ENCODE measurements around the gene TRAPPC14. TPM values are rescaled to one million over a fixed set of nuclear protein-coding genes. Genes with fewer than 3 reads are reported as not detected.

The TRAPPC14 gene
- total and polyA plus RNA-seq, 4 donors = 2.8 to 9.7 (median 5.2) TPM

DNA sequence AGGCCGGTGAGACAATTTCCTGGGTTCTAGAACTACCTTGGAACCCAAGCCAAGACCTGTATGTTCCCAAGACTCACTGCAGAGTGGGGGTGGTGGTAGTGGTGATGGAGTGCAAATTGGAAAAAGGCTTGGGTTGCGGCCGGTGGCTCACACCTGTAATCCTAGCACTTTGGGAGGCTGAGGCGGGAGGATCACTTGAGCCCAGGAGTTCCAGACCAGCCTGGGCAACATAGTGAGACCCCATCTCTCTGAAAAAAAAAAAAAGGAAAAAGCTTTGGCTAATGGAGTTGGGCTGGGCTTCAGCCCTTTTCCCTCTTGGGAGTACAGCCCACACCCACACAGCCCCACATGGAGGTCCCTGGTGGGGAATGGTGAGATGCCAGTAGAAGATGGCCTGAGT is 53.0 kb downstream of the TRAPPC14 start:
- TF ChIP-seq FOXA1 (IDR thresholded peaks at IDR 0.05) (no peak), HNF4A (conservative IDR thresholded peaks at IDR 0.05) (no peak), NR2F2 (IDR thresholded peaks at IDR 0.05) (no peak), JUND (IDR thresholded peaks at IDR 0.05) (no peak), HNF4G (IDR thresholded peaks at IDR 0.05) (no peak), RXRA (IDR thresholded peaks at IDR 0.05) (no peak), RAD21 (IDR thresholded peaks at IDR 0.05) (no peak), SP1 (IDR thresholded peaks at IDR 0.05) (no peak), GABPA (IDR thresholded peaks at IDR 0.05 in 1 of 2, conservative IDR thresholded peaks at IDR 0.05 in 1 of 2) (no peak), TAF1 (conservative IDR thresholded peaks at IDR 0.05) (no peak)
- TF ChIP-seq, protein P1, sequence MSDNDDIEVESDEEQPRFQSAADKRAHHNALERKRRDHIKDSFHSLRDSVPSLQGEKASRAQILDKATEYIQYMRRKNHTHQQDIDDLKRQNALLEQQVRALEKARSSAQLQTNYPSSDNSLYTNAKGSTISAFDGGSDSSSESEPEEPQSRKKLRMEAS (IDR thresholded peaks at IDR 0.05) = no peak
- TF ChIP-seq, protein P2, sequence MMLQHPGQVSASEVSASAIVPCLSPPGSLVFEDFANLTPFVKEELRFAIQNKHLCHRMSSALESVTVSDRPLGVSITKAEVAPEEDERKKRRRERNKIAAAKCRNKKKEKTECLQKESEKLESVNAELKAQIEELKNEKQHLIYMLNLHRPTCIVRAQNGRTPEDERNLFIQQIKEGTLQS (IDR thresholded peaks at IDR 0.05) = no peak
- TF ChIP-seq, protein P3, sequence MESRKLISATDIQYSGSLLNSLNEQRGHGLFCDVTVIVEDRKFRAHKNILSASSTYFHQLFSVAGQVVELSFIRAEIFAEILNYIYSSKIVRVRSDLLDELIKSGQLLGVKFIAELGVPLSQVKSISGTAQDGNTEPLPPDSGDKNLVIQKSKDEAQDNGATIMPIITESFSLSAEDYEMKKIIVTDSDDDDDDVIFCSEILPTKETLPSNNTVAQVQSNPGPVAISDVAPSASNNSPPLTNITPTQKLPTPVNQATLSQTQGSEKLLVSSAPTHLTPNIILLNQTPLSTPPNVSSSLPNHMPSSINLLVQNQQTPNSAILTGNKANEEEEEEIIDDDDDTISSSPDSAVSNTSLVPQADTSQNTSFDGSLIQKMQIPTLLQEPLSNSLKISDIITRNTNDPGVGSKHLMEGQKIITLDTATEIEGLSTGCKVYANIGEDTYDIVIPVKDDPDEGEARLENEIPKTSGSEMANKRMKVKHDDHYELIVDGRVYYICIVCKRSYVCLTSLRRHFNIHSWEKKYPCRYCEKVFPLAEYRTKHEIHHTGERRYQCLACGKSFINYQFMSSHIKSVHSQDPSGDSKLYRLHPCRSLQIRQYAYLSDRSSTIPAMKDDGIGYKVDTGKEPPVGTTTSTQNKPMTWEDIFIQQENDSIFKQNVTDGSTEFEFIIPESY (IDR thresholded peaks at IDR 0.05) = no peak
- Histone ChIP-seq H3K9ac (ENCODE audit: low read depth in 1 of 2, low read length in 2 of 2) (no peak overlapping the region), H3K27me3 (ENCODE audit: control insufficient read depth in 4 of 4, insufficient read depth in 4 of 4, low read length in 3 of 4) (no peaks in the 10 kb centered on the region), H3K36me3 (ENCODE audit: control insufficient read depth in 4 of 4, insufficient read depth in 3 of 4, low read depth in 1 of 4, low read length in 3 of 4) (peaks cover 2 to 34% (median 18%) of the 10 kb centered on the region in 4 donors), H3K4me1 (ENCODE audit: control insufficient read depth in 4 of 4, insufficient read depth in 4 of 4, low read length in 3 of 4) (peaks cover 0 to 7% (median 2%) of the 10 kb centered on the region in 4 donors), H3K27ac (ENCODE audit: low read depth in 1 of 2, low read length in 2 of 2) (no peak overlapping the region), H3K9me3 (ENCODE audit: control insufficient read depth in 4 of 4, low read length in 3 of 4) (no peaks in the 10 kb centered on the region), H3K4me3 (ENCODE audit: low read depth in 1 of 3, low read length in 3 of 3) (no peak overlapping the region)
- WGBS = 98% methylated on average over 4 of the region's 4 CpGs
- DNase-seq (ENCODE audit: low spot score) = no peak

Other genes with a start within 250 kb of the TRAPPC14 start
- gene TRIM4, start 239.2 kb downstream of the TRAPPC14 start, total RNA-seq = 10 to 100 TPM; 16.2 to 23.0 TPM
- 10 to 100 TPM; 11.9 to 13.1 TPM for gene TRIM4, start 239.2 kb downstream of the TRAPPC14 start, polyA plus RNA-seq
- under 1 TPM; 0.08 to 0.09 TPM for gene GJC3, start 229.1 kb downstream of the TRAPPC14 start, total RNA-seq
- 1 to 10 TPM in 1 of 2 donors, under 1 TPM in 1; 0.20 to 1.3 TPM for gene GJC3, start 229.1 kb downstream of the TRAPPC14 start, polyA plus RNA-seq
- gene AZGP1, start 182.7 kb downstream of the TRAPPC14 start, total RNA-seq = 100 to 1,000 TPM in 1 of 2 donors, 10 to 100 TPM in 1; 99.5 to 952 TPM
- 1,000 to 10,000 TPM; 1,348 to 2,721 TPM for gene AZGP1, start 182.7 kb downstream of the TRAPPC14 start, polyA plus RNA-seq
- gene ZKSCAN1, start 143.1 kb downstream of the TRAPPC14 start, total RNA-seq = 100 to 1,000 TPM in 1 of 2 donors, 10 to 100 TPM in 1; 20.5 to 117 TPM
- gene ZKSCAN1, start 143.1 kb downstream of the TRAPPC14 start, polyA plus RNA-seq = 10 to 100 TPM; 11.8 to 39.7 TPM
- 1 to 10 TPM; 8.5 to 8.6 TPM for gene ZSCAN21, start 108.9 kb downstream of the TRAPPC14 start, total RNA-seq
- gene ZSCAN21, start 108.9 kb downstream of the TRAPPC14 start, polyA plus RNA-seq = 1 to 10 TPM; 4.6 to 5.3 TPM
- gene ZNF3, start 77.0 kb downstream of the TRAPPC14 start, total RNA-seq = 10 to 100 TPM; 14.0 to 18.2 TPM
- gene ZNF3, start 77.0 kb downstream of the TRAPPC14 start, polyA plus RNA-seq = 10 to 100 TPM; 10.2 to 10.4 TPM
- 10 to 100 TPM; 28.7 to 30.8 TPM for gene COPS6, start 69.8 kb downstream of the TRAPPC14 start, total RNA-seq
- gene COPS6, start 69.8 kb downstream of the TRAPPC14 start, polyA plus RNA-seq = 10 to 100 TPM; 62.7 to 63.2 TPM
- gene MCM7, start 57.3 kb downstream of the TRAPPC14 start, total RNA-seq = 100 to 1,000 TPM in 1 of 2 donors, 10 to 100 TPM in 1; 20.6 to 143 TPM
- 10 to 100 TPM; 12.6 to 14.6 TPM for gene MCM7, start 57.3 kb downstream of the TRAPPC14 start, polyA plus RNA-seq
- gene AP4M1, start 57.1 kb downstream of the TRAPPC14 start, total RNA-seq = 1 to 10 TPM; 4.6 to 5.5 TPM
- 1 to 10 TPM; 3.3 to 4.9 TPM for gene AP4M1, start 57.1 kb downstream of the TRAPPC14 start, polyA plus RNA-seq
- gene TAF6, start 39.4 kb downstream of the TRAPPC14 start, total RNA-seq = 10 to 100 TPM; 16.1 to 17.9 TPM
- 10 to 100 TPM in 1 of 2 donors, 1 to 10 TPM in 1; 8.9 to 16.3 TPM for gene TAF6, start 39.4 kb downstream of the TRAPPC14 start, polyA plus RNA-seq
- gene CNPY4, start 39.1 kb downstream of the TRAPPC14 start, total RNA-seq = 10 to 100 TPM in 1 of 2 donors, 1 to 10 TPM in 1; 3.7 to 11.9 TPM
- gene CNPY4, start 39.1 kb downstream of the TRAPPC14 start, polyA plus RNA-seq = 1 to 10 TPM; 1.9 to 3.8 TPM
- 1 to 10 TPM; 1.4 TPM for gene MBLAC1, start 31.8 kb downstream of the TRAPPC14 start, total RNA-seq
- 1 to 10 TPM; 1.0 to 1.3 TPM for gene MBLAC1, start 31.8 kb downstream of the TRAPPC14 start, polyA plus RNA-seq
- gene LAMTOR4, start 9.8 kb downstream of the TRAPPC14 start, total RNA-seq = 10 to 100 TPM; 28.4 to 39.8 TPM
- gene LAMTOR4, start 9.8 kb downstream of the TRAPPC14 start, polyA plus RNA-seq = 100 to 1,000 TPM in 1 of 2 donors, 10 to 100 TPM in 1; 75.5 to 112 TPM
- under 1 TPM; 0.17 to 0.28 TPM for gene GAL3ST4, start 9.9 kb upstream of the TRAPPC14 start, total RNA-seq
- gene GAL3ST4, start 9.9 kb upstream of the TRAPPC14 start, polyA plus RNA-seq = under 1 TPM; 0.18 to 0.57 TPM
- under 1 TPM; 0.33 to 0.79 TPM for gene GPC2, start 18.7 kb upstream of the TRAPPC14 start, total RNA-seq
- under 1 TPM in 1 of 2 donors, not detected in 1; 0.14 TPM for gene GPC2, start 18.7 kb upstream of the TRAPPC14 start, polyA plus RNA-seq
- gene STAG3, start 19.2 kb upstream of the TRAPPC14 start, total RNA-seq = 1 to 10 TPM in 1 of 2 donors, under 1 TPM in 1; 0.28 to 1.1 TPM
- 1 to 10 TPM; 5.4 to 7.0 TPM for gene STAG3, start 19.2 kb upstream of the TRAPPC14 start, polyA plus RNA-seq
- gene PVRIG, start 61.2 kb upstream of the TRAPPC14 start, total RNA-seq = under 1 TPM; 0.37 to 0.59 TPM
- gene PVRIG, start 61.2 kb upstream of the TRAPPC14 start, polyA plus RNA-seq = under 1 TPM; 0.58 to 0.81 TPM
- gene SPDYE3, start 149.0 kb upstream of the TRAPPC14 start, total RNA-seq = not detected
- 1 to 10 TPM in 1 of 2 donors, under 1 TPM in 1; 0.07 to 1.7 TPM for gene SPDYE3, start 149.0 kb upstream of the TRAPPC14 start, polyA plus RNA-seq
- gene PILRB, start 199.4 kb upstream of the TRAPPC14 start, total RNA-seq = 10 to 100 TPM in 1 of 2 donors, 1 to 10 TPM in 1; 6.0 to 50.8 TPM
- gene PILRB, start 199.4 kb upstream of the TRAPPC14 start, polyA plus RNA-seq = 10 to 100 TPM; 12.2 to 16.5 TPM
- gene PILRA, start 214.8 kb upstream of the TRAPPC14 start, total RNA-seq = 1 to 10 TPM; 2.8 to 3.5 TPM
- gene PILRA, start 214.8 kb upstream of the TRAPPC14 start, polyA plus RNA-seq = 1 to 10 TPM; 1.5 to 3.5 TPM

Data from liver (tissue), 9 donors.